Measurements from ENCODE around the gene C14orf39. TPM values are rescaled to one million over a fixed set of nuclear protein-coding genes. Genes with fewer than 3 reads are reported as not detected.

Gene C14orf39
- total RNA-seq, 2 donors from 2014 or later: not detected

DNA sequence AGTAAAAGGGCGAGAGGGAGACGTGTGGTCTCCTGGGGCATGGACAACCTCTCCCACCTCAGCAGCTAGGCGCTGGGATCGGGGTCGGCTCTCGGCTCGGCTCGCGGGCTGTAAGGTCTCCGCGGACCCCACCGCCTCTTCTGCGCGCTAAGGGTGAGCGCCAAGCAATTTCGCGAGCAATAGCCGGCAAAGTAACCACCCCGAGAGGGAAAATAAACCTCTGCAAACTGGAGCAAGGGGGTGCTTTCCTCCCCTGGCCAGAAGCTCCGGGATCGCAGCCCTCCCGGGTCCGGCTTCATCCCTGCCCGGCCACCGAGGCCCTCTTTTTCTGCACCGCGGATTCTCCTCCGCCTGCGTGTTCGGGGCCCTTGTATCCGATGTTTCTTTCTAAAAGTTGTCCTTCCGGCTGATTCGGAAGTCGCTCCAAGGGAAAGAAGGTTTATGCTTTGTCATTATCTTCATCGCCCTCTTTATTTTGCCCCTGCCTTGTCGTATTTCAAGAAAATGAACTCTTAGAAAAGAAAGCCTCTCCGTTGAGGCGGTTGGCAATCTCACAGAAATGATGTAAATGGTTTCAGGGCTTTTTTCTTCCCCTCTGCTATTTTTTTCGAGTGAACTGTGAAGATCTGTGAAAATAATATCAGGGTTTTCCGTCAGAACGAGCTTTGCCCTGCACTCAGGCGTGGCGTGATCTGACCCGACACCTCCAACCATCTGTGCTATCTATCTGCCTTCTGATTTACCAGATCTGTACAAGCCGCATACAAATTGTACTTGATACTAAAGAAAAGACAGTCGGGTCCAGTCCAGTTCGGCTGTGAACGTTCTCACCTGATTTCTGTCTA lies 21.3 kb upstream of the C14orf39 start:
- peaks cover 0 to 47% of the 10 kb centered on the region in 2 donors for H3K27me3 ChIP-seq
- TF ChIP-seq, protein P1, sequence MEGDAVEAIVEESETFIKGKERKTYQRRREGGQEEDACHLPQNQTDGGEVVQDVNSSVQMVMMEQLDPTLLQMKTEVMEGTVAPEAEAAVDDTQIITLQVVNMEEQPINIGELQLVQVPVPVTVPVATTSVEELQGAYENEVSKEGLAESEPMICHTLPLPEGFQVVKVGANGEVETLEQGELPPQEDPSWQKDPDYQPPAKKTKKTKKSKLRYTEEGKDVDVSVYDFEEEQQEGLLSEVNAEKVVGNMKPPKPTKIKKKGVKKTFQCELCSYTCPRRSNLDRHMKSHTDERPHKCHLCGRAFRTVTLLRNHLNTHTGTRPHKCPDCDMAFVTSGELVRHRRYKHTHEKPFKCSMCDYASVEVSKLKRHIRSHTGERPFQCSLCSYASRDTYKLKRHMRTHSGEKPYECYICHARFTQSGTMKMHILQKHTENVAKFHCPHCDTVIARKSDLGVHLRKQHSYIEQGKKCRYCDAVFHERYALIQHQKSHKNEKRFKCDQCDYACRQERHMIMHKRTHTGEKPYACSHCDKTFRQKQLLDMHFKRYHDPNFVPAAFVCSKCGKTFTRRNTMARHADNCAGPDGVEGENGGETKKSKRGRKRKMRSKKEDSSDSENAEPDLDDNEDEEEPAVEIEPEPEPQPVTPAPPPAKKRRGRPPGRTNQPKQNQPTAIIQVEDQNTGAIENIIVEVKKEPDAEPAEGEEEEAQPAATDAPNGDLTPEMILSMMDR (IDR thresholded peaks at IDR 0.05): no peak
- no peak for TF ChIP-seq POLR2A (IDR thresholded peaks at IDR 0.05)
- DNase-seq: no peak
- H3K9me3 ChIP-seq: no peaks in the 10 kb centered on the region
- ATAC-seq: no peak
- H3K27ac ChIP-seq: no peak overlapping the region
- H3K4me3 ChIP-seq: no peak overlapping the region
- intact Hi-C loops (cut with DNase I): no loop called here
- 5 to 11% methylated on average over 47 to 48 of the region's 48 CpGs for whole genome bisulfite sequencing, 2 donors
- H3K36me3 ChIP-seq (replicated peaks in 1 of 2; ENCODE audit: insufficient read depth in 1 of 2, low read depth in 2 of 2): no peaks in the 10 kb centered on the region
- peaks cover 31% of the 10 kb centered on the region for H3K4me1 ChIP-seq

GRCh38 chr14:60506462-60506984 lies 20.7 kb upstream of the C14orf39 start:
- H3K4me1 ChIP-seq: peaks cover 31% of the 10 kb centered on the region
- H3K27me3 ChIP-seq: peaks cover 0 to 45% of the 10 kb centered on the region in 2 donors
- H3K9me3 ChIP-seq: no peaks in the 10 kb centered on the region
- intact Hi-C loops (cut with DNase I): no loop called here
- no peak overlapping the region for H3K4me3 ChIP-seq
- H3K36me3 ChIP-seq (replicated peaks in 1 of 2; ENCODE audit: insufficient read depth in 1 of 2, low read depth in 2 of 2): no peaks in the 10 kb centered on the region
- no peak overlapping the region for H3K27ac ChIP-seq
- ATAC-seq (no peak), DNase-seq (no peak)
- 7 to 15% methylated on average over 13 to 17 of the region's 17 CpGs for WGBS, 2 donors
- no peak for TF ChIP-seq POLR2A (IDR thresholded peaks at IDR 0.05)
- TF ChIP-seq, protein P1 (IDR thresholded peaks at IDR 0.05): no peak

DNA sequence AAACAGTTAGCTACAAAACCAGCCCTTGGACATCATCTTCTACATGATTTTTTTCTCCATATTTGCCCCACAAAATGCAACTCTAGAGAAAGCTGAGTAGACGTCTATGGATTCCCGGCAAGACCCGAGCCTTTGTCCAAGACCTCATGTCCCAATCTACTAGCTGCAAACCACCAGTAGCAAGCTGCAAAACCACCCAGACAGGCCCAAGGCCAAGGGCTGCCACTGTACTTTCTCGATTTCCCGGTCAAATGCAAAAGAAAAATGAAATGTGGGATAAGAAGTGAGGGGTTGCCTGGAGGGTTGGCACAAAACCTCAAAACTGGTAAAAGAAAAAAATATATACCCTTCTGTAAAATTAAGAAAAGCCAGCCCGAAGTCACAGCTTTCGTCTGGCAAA lies 20.1 kb upstream of the C14orf39 start:
- Histone ChIP-seq H3K27ac (no peak overlapping the region), H3K9me3 (no peaks in the 10 kb centered on the region), H3K27me3 (peaks cover 0 to 41% of the 10 kb centered on the region in 2 donors), H3K4me3 (no peak overlapping the region), H3K4me1 (peaks cover 26% of the 10 kb centered on the region), H3K36me3 (replicated peaks in 1 of 2; ENCODE audit: insufficient read depth in 1 of 2, low read depth in 2 of 2) (no peaks in the 10 kb centered on the region)
- 6% methylated on average over 7 of the region's 7 CpGs for WGBS, 2 donors
- intact Hi-C loops (cut with DNase I): no loop called here
- TF ChIP-seq POLR2A (IDR thresholded peaks at IDR 0.05): no peak
- TF ChIP-seq, protein P1 (IDR thresholded peaks at IDR 0.05): no peak
- DNase-seq: no peak
- ATAC-seq: no peak

DNA sequence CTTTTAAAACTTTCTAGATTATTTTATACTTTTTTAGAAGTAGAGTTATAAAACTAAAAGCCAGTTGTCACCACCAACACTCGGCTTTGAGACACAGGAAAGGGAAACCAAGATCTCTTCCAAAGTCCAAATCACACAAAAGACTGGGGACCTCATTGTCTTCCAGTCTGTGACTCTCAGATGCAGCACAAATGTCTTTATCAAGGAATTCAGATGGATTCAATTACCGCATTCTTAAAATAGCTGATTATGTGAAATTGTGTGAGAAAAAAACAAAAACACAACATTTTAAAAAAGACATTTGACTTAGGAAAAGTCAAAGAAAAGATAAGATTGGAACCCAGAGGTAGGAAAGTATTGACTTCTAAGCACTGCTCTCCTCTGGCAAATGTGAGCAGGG lies 19.6 kb upstream of the C14orf39 start:
- TF ChIP-seq POLR2A (IDR thresholded peaks at IDR 0.05): no peak
- TF ChIP-seq, protein P1 (IDR thresholded peaks at IDR 0.05): no peak
- no peak for ATAC-seq
- Histone ChIP-seq H3K9me3 (no peaks in the 10 kb centered on the region), H3K4me1 (peaks cover 21% of the 10 kb centered on the region), H3K36me3 (replicated peaks in 1 of 2; ENCODE audit: insufficient read depth in 1 of 2, low read depth in 2 of 2) (no peaks in the 10 kb centered on the region), H3K27ac (no peak overlapping the region), H3K27me3 (peaks cover 0 to 39% of the 10 kb centered on the region in 2 donors), H3K4me3 (no peak overlapping the region)
- DNase-seq: no peak
- intact Hi-C loops (cut with DNase I): no loop called here
- WGBS, 2 donors: 21 to 22% methylated on average over 2 of the region's 2 CpGs
